ENCODE results near the gene FAM3A.

The FAM3A gene

DNA sequence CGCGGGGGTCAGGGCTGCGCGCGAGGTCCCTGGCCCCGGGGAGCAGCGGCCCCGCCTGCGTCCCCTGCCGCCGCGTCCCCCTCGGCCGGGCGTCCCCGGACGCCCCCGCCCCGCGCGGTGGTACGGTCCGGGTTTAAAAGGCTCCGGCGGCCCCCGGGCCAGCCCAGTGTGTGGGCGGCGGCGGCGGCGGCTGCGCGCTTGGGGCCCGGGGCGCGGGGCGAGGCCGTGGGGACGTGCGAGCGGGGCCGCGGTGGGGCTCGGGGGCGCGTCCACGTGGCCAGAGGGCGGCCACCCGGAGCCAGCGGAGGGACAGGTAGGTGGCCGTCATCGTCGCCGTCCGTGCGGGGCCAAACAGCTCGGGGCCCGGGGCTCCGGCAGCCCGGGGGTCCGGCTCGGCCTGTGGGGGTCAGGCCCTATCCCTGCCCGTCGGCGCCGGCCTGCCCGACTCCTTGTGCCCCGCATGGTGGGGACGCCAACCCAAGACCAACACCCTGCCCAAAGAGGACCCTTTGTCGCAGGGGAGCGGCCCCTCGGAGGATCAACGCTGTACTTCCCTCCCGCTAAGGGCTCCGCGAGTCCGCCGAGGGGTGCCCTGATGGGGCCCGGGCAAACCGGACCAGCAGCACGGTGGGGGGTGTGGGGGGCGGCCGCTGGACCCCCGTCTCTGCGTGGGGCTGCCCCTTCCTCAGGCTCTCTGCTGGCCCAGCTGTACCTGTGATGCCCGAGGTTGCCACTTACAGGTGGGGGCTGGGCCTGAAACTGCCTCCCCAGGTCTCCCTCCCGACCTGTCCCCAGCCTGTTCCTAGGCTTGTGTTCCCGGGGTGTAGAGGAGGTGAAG, 57.7 kb downstream of the FAM3A start, which contains the start of gene PLXNA3:
Gene PLXNA3, plus strand, starts transcription at position 166 of the 838 bp plus-strand sequence. CDS start 1,903 bp downstream, outside the sequence.
- DNase-seq = no peak

DNA sequence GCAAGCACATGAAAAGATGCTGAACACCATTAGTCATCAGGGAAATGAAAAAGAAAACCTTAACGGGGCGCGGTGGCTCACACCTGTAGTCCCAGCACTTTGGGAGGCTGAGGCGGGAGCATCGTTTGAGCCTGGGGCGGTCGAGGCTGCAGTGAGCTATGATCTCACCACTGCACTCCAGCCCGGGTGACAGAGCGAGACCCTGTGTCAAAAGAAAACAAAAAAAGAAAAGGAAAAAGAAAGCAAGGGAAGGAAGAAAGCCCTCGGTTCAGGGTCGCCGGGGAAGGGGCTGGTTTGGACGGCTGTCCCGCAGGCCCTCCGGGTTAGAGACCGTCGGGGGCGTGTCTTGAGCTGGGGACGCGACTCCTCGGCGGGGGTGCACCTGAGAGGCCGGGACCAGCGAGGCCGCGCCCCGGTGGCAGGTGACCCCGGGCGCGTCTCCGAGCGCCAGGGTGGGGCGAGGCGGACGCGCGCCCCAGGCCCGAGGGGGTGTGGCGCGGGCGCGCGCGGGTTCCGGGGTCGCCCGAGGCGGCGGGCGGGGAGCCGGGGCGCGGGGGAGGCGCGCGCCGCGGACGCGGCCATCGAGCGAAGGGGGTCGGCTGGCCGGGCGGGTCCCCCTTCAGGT, 58.4 kb downstream of the FAM3A start:
- DNase-seq = no peak

All from T1000 (cell line).